NB4 (cell line): ENCODE results near the gene LRRC72.

ENCODE experiments used
- DNase-seq: peaks from one replicate; pipeline ENCODE4 v3.0.0; 2010; ENCODE audit warnings: low read depth
- H3K4me3 ChIP-seq: one replicate; pipeline ENCODE4 v1.5.1; 2011; ENCODE audit warnings: mild to moderate bottlenecking, low read depth, low read length, moderate library complexity
- MYC ChIP-seq: IDR thresholded peaks from 2 replicates; pipeline ENCODE4 v1.6.1; 2011; ENCODE audit warnings: low read depth, low read length
- POLR2A ChIP-seq: IDR thresholded peaks from 2 replicates; pipeline ENCODE4 v1.6.1; 2011; ENCODE audit warnings: mild to moderate bottlenecking; ENCODE audit not compliant: insufficient read length; ENCODE audit errors: extremely low read depth
- TF ChIP-seq, protein P1 (sequence below): IDR thresholded peaks from one replicate; pipeline ENCODE4 v1.5.1; 2012; ENCODE audit warnings: low read depth, low read length
- TF ChIP-seq, protein P2 (sequence below): IDR thresholded peaks from 2 replicates; pipeline ENCODE4 v1.6.1; 2011; ENCODE audit warnings: low read depth, low read length

The LRRC72 gene

DNA sequence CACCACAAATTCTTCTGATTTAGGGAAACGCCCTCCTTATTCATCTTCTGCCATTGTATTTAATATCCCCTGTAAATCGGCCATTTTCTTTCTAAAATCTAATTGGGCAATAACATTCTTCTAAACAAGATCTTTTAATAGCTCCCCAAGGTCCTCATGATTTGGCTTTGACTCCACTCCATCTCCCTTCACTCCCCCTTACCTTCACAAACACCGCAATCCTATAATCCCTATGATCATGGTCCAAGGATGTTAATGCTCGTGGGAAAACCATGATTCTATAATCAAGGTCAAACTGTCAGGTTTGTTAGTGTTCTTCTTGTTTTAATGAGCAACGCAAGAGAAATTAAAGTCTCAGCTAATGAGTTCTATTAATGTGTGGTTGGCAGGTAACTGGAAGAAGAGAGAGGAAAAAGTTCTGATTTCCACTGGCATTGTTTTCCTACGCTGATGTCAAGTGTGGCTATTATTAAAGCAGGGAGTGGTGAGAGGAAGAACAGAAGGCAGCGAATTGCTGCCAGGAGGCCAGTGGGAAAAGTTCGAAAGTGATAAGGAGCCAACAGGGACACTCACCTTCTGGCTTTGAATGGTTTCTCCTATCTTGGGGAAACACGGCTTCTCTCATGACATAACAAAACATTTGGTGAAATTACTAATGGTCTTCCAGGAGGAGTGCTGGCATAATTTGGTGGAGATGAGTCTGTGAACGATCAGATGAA is 28.1 kb downstream of the LRRC72 start:
- H3K4me3 ChIP-seq, result no peak overlapping the region
- no peak for DNase-seq
- no peak for TF ChIP-seq MYC
- TF ChIP-seq POLR2A, result no peak
- TF ChIP-seq, protein P1, sequence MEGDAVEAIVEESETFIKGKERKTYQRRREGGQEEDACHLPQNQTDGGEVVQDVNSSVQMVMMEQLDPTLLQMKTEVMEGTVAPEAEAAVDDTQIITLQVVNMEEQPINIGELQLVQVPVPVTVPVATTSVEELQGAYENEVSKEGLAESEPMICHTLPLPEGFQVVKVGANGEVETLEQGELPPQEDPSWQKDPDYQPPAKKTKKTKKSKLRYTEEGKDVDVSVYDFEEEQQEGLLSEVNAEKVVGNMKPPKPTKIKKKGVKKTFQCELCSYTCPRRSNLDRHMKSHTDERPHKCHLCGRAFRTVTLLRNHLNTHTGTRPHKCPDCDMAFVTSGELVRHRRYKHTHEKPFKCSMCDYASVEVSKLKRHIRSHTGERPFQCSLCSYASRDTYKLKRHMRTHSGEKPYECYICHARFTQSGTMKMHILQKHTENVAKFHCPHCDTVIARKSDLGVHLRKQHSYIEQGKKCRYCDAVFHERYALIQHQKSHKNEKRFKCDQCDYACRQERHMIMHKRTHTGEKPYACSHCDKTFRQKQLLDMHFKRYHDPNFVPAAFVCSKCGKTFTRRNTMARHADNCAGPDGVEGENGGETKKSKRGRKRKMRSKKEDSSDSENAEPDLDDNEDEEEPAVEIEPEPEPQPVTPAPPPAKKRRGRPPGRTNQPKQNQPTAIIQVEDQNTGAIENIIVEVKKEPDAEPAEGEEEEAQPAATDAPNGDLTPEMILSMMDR, result no peak
- TF ChIP-seq, protein P2, sequence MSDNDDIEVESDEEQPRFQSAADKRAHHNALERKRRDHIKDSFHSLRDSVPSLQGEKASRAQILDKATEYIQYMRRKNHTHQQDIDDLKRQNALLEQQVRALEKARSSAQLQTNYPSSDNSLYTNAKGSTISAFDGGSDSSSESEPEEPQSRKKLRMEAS, result no peak

DNA sequence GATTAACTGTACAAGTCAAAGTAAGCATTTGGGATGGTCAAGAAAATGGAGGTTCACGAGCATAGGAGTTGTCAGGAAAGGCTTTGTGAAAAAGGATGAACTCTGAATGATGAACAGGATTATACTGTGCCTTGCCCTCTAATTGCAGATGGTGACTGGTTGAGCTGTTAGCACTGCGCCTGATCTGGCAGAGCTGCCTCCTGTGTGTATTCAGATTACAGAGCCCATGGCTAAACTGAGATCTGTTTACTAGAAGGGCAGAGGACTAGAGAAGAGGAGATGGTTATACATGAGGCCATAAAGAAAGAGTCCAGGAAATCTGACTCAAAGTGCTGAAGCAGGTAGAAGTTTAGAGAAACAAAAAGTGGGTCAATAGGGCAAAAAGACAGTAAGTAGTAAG is 29.7 kb downstream of the LRRC72 start:
- H3K4me3 ChIP-seq, result no peak overlapping the region
- TF ChIP-seq, protein P1, result no peak
- TF ChIP-seq, protein P2, result no peak
- TF ChIP-seq POLR2A, result no peak
- no peak for TF ChIP-seq MYC
- no peak for DNase-seq

DNA sequence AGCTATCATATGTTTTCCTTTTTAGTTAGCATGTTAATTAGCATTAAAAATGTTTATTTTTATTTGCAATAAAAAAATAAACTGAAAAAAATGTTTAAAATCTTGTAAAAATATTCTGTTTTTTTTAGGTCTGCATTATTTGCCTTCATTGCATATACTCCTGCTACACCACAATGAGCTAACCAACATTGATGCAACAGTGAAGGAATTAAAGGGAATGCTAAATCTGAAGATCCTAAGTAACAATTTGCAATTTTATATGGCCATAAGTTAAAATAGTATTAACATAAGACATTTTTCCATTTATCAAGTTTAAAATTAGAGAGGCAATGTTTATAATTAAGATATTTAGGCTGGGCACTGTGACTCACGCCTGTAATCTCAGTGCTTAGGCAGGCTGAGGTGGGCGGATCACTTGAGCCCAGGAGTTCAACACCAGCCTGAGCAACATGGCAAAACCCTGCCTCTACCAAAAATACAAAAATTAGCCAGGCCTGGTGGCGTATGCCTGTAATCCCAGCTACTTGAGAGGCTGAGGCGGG is 32.2 kb downstream of the LRRC72 start:
- no peak for DNase-seq
- TF ChIP-seq POLR2A (no peak), MYC (no peak)
- TF ChIP-seq, protein P2, result no peak
- TF ChIP-seq, protein P1, result no peak
- no peak overlapping the region for H3K4me3 ChIP-seq

DNA sequence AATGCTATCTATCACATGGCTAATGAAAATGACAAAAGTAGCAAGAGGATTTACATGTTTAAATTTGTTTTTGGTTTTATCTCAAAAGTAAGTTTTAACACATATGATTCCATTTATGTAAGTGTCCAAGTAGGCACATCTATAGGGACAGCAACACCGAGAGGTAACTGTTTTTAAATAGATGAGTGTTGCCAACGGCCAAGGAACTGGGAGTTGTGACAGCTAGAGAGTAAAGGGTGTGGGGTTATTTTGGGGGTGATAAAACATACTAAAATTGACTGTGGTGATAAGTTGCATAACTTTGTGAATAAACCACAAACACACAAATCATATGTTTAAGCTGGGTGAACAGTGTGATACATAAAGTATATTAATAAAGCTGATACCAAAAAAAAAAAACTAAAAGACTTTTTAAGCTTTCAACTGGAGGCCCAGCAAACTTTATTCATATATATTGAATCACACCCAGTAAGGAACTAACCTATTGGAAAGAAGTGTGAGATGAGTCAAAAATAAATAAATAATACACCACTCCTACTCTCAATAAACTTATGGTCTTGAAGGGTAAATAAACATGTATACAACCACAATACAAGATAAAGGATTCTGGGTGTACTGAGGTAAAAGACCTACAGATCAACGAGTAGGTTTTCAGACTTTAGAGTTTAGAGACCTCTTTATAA is 33.0 kb downstream of the LRRC72 start:
- TF ChIP-seq, protein P1, result no peak
- TF ChIP-seq POLR2A (no peak), MYC (no peak)
- TF ChIP-seq, protein P2, result no peak
- DNase-seq, result peak; percentile 14
- H3K4me3 ChIP-seq, result no peak overlapping the region

DNA sequence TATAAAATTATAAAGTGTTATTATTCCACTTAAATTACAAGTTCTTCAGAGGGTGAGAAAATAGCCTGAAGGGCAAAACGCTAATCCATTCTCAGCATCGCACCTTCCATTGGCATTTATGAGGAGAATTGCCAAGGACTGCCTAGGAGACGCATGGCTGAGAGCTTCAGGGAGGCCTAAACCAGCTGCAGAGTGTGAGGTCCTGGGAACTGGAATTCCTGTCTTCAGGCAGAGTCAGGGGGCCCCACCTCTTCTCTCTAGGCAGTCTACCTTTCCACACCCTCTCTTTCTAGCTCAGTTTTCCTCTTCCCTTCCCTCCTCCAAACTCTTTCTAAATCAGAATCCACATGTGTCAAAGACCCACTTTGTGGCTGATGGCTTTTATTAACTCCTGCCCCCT is 35.3 kb downstream of the LRRC72 start:
- no peak overlapping the region for H3K4me3 ChIP-seq
- no peak for DNase-seq
- TF ChIP-seq POLR2A (no peak), MYC (no peak)

DNA sequence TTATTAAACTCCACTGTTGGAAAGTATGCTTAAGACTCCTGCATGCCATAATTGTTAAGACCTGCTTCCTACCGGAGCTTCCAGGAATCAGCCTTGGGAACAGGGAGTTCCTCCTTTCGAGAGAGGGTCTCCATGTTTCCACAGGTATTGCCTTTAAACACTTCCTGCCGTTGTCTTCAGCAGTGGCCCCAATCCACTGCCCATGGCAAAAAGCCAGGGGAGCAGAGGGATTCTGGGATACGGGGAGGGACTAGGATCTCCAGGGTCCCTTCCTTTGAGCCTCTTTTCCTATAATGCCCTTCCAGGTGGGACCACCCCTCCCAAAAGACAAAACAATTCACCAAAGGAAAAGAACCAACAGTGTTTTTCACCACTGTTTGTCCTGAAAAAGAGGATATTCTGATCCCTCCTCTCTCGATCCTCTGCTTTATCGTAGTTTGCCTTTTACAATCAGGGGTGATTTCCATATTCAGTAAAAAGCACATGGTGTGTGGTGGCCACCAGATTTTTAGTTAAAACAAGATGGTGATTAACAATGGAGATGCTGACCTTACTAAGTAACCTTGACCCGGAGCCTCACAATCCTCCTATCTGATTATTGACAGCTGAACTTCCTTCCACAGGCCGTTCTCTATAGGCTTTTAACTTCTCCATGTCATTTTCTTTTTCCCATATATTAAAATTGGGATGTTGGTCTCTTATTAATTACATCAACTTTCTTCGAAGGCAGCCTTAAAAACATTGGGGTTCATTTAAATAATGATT is 36.0 kb downstream of the LRRC72 start:
- no peak for TF ChIP-seq MYC
- TF ChIP-seq, protein P1, result no peak
- no peak for TF ChIP-seq POLR2A
- TF ChIP-seq, protein P2, result no peak
- no peak overlapping the region for H3K4me3 ChIP-seq
- no peak for DNase-seq
